HG03025 (cell line): ENCODE results near the gene PI4KA.
"Not testable (repeated sequence)": the region's sequence is repeated elsewhere in the genome, so short reads cannot be mapped to it uniquely, and the experiment has no call there.

Source experiments
- ATAC-seq: cut with Tn5 transposase; IDR thresholded peaks from one replicate; pipeline ENCODE4 v1.9.1; 2021; ENCODE audit warnings: mild to moderate bottlenecking, moderate library complexity; ENCODE audit not compliant: unreplicated experiment, low FRiP score

The PI4KA gene

GRCh38 chr22:20779014-20779817, 79.4 kb downstream of the PI4KA start:
- no peak for ATAC-seq

GRCh38 chr22:20777420-20778177, 81.0 kb downstream of the PI4KA start:
- ATAC-seq: no peak

- no peak for ATAC-seq
Measured at GRCh38 chr22:20776624-20777405, 81.8 kb downstream of the PI4KA start.

- ATAC-seq: no peak
Measured at GRCh38 chr22:20775342-20775895, 83.2 kb downstream of the PI4KA start.

- no peak for ATAC-seq
Measured at GRCh38 chr22:20774882-20775281, 83.7 kb downstream of the PI4KA start.

GRCh38 chr22:20773793-20774212, 84.8 kb downstream of the PI4KA start, which contains the start of gene SERPIND1:
TSS of gene SERPIND1 (plus strand) at chr22:20774113. CDS start at chr22:20779313, 5,200 bp downstream.
- ATAC-seq: no peak

GRCh38 chr22:20771918-20772625, 86.5 kb downstream of the PI4KA start:
- ATAC-seq: no peak

- ATAC-seq: not testable (repeated sequence)
Measured at GRCh38 chr22:20769496-20769826, 89.2 kb downstream of the PI4KA start.

GRCh38 chr22:20766530-20766929, 92.1 kb downstream of the PI4KA start:
- no peak for ATAC-seq

- ATAC-seq: no peak
Measured at GRCh38 chr22:20765938-20766337, 92.7 kb downstream of the PI4KA start.

- ATAC-seq: no peak
Measured at GRCh38 chr22:20764729-20765128, 93.9 kb downstream of the PI4KA start.

- no peak for ATAC-seq
Measured at GRCh38 chr22:20764471-20764720, 94.2 kb downstream of the PI4KA start.

- no peak for ATAC-seq
Measured at GRCh38 chr22:20763630-20764470, 94.8 kb downstream of the PI4KA start.

GRCh38 chr22:20762233-20762796, 96.3 kb downstream of the PI4KA start:
- no peak for ATAC-seq

- no peak for ATAC-seq
Measured at GRCh38 chr22:20761536-20761935, 97.1 kb downstream of the PI4KA start.

GRCh38 chr22:20760084-20760483, 98.5 kb downstream of the PI4KA start:
- no peak for ATAC-seq

GRCh38 chr22:20758688-20759087, 99.9 kb downstream of the PI4KA start:
- ATAC-seq: no peak

- ATAC-seq: no peak
Measured at GRCh38 chr22:20756846-20757245, 101.8 kb downstream of the PI4KA start.

- no peak for ATAC-seq
Measured at GRCh38 chr22:20752873-20753272, 105.7 kb downstream of the PI4KA start.
